GM23338 (cell line): ENCODE data around the gene KAT2A.

Experiments
- EZH2 ChIP-seq: fragments of 200-600 bp; sonication (generic); IDR thresholded peaks from one replicate; pipeline ENCODE4 v1.8.0; 2017; ENCODE audit warnings: antibody characterized with exemption, mild to moderate bottlenecking, low read depth; ENCODE audit not compliant: unreplicated experiment
- REST ChIP-seq: IDR thresholded peaks from one replicate; pipeline ENCODE4 v1.6.1; 2018; ENCODE audit warnings: antibody characterized with exemption; ENCODE audit not compliant: unreplicated experiment

GRCh38 chr17:42087042-42087701 lies 34.0 kb downstream of the KAT2A start:
- TF ChIP-seq REST, result no peak
- TF ChIP-seq EZH2, result no peak
